Cardiac ventricle fibroblast (primary cell): ENCODE data around the gene MIP. TPM values are rescaled to one million over a fixed set of nuclear protein-coding genes. Genes with fewer than 3 reads are reported as not detected.

Experiments
- total RNA-seq: library from RNA; depleted of rRNA; stranded (reverse); fragments of >200 nt; gene quantifications from 2 replicates; pipeline ENCODE4 v1.2.3, GENCODE V29; 2015

MIP gene
- total RNA-seq = not detected in 2 replicates

DNA sequence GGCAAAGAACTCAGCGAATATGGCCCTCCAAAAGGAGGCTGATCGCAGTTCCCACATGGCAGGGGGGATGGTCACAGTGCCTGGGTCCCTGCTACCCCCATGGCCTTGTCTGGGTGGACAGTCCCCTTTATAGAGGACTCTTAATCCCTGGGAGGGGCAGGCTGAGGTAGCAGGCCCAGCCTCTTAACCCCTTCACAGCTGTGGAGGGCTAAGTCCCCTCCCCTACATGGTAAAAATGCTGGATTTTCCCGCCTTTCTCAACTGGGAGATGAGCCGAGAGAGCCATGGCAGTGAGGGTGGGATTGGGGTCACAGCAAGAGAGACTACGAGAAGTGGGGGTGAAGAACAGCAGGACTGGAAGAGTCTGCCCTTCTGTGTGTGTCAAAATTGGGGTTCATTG lies at the start of gene MIP:
TSS of gene MIP (minus strand) at position 101 of the 400 bp plus-strand sequence. CDS start at position 57, 44 bp downstream.

DNA sequence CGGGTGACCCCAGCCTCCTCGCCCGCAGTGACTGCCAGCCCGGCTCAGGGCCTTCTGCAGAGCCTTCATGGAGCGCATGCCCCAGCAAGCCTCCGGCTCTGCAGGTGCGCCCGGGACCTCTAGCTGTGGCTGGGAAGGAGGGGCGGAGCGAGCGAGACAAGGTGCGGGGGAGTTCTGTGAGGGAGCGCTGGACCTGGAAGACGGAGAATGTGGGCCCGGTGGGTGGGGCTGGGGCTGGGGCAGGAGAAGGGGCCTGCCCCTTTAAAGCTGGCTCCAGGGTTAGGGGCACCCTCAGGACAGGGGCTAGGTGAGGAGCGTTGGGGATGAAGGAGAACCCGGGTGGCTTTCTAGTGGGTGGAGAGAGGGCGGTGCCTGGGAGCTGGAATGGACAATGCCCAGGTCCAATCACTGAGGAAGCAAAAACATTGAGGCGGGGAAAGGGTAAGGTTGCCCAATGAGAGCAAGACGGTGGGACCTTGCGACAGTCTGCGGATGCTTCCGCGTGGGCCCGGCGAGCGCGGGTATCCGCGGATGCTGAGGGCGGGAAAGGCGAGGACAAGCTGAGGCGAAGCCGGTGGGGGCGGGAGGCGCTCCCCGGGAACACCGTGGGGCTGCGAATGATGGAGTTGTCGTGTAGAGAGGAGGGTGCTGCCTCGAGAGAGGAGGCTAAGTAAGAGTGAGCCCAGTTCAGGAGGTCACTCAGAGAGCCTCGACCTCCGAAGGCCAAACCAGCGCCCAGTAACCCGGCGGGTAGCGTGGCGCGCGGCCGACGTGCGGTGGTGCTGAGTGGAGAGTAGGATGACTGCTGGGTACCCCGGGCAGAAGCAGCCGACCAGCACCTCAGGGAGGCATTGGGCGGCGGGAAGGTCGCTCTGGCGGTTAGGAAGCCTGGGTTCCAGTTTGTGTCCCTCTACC lies 33.8 kb upstream of the MIP start, which contains the start of gene GLS2:
TSS of gene GLS2 (minus strand) at position 121 of the 915 bp plus-strand sequence. CDS start at position 78, 43 bp downstream.

DNA sequence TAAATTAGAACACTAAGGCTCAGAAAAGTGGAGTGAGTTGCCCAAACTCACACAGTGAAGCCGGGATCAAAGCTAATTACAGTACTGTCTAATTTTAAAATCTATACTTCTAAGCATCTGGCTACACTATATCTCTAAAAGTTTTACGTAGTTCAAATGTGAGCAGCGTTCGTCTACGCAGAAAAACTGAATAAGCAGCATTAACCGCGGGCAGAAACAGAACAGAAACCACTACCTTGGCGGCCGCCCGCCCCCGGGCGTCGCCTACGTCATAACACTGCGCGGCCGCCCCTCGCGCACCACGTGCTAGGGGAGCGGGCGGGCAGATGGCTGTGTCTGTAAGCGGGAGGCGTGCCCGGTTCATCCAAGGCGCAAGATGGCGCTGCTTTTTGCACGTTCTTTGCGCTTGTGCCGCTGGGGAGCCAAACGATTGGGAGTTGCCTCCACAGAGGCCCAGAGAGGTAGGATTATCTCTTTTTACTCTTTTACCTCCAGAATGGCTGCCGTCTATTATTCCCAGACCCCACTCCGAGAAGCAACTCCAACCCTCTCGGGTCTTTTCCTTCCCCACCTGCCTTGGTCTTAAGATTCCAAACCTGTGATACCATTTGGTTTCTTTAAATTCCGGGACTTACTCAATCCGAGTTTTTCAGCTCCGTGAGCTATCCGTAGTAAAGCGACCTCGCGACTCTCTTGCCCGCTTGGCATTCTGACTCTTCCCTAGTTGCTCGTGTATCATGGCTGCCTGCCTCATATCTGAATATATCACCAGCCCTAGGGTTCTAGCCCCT lies 14.0 kb upstream of the MIP start, which contains the start of gene SPRYD4:
TSS of gene SPRYD4 (plus strand) at position 363 of the 791 bp plus-strand sequence. CDS start at position 377, 14 bp downstream.

DNA sequence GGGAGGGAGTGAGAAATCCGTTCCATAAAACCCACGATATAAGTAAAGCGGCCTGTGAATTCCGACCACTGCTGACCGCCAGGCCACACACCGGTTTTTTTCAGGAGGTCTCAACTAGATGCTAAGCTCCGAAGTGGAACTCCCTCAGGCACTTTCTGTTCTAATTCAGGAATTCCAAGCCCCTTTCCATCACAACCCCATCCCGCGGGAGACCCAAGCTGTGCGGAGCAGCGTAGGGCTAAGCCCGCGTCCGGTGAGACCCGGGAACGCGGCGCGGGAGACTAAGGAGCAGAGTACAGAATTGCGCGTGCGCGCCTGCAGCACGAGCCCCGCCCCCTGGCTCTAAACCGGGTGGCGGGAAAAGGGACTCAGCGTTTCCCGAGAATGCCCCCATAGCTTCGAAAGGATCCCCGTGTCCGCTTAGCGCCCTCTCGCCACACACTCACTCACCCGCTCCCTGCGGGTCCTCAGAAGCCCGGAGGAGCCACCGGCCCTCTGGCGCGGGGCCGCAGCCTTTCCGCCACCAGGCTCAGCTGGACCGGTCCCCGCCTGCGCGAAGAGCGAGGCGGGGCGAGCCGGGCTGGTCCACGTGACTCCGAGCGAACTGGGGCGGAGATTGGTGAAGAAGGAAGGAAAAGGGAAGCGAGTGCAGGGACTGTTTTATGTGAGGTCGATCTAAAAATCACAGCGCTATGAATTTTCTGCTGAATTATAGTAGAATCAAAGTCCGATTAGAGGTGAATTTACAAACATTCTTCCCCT lies 5.4 kb downstream of the MIP start, which contains the start of gene TIMELESS:
TSS of gene TIMELESS (minus strand) at position 567 of the 762 bp plus-strand sequence. CDS start 15,256 bp downstream, outside the sequence.

Other genes starting within 250 kb of the MIP start
- 45.1 and 58.2 TPM in 2 replicates for gene RNF41, start 232.7 kb downstream of the MIP start, total RNA-seq
- gene NABP2, start 230.3 kb downstream of the MIP start, total RNA-seq = 20.4 and 24.1 TPM in 2 replicates
- gene SLC39A5, start 224.6 kb downstream of the MIP start, total RNA-seq = not detected in 2 replicates
- gene ANKRD52, start 196.3 kb downstream of the MIP start, total RNA-seq = 15.5 and 20.8 TPM in 2 replicates
- 7.2 and 7.4 TPM in 2 replicates for gene COQ10A, start 187.7 kb downstream of the MIP start, total RNA-seq
- gene CS, start 154.3 kb downstream of the MIP start, total RNA-seq = 74.3 and 82.7 TPM in 2 replicates
- gene CNPY2, start 138.7 kb downstream of the MIP start, total RNA-seq = 85.4 and 89.3 TPM in 2 replicates
- 15.5 and 15.9 TPM in 2 replicates for gene PAN2, start 120.7 kb downstream of the MIP start, total RNA-seq
- not detected in 2 replicates for gene IL23A, start 115.8 kb downstream of the MIP start, total RNA-seq
- 139 and 194 TPM in 2 replicates for gene STAT2, start 94.5 kb downstream of the MIP start, total RNA-seq
- not detected in 2 replicates for gene APOF, start 91.8 kb downstream of the MIP start, total RNA-seq
- 3.6 and 3.9 TPM in 2 replicates for gene TIMELESS, start 5.2 kb downstream of the MIP start, total RNA-seq
- gene SPRYD4, start 13.9 kb upstream of the MIP start, total RNA-seq = 0.98 and 1.2 TPM in 2 replicates
- gene GLS2, start 33.5 kb upstream of the MIP start, total RNA-seq = not detected in 2 replicates
- gene RBMS2, start 67.2 kb upstream of the MIP start, total RNA-seq = 14.8 and 20.3 TPM in 2 replicates
- 27.5 and 33.3 TPM in 2 replicates for gene BAZ2A, start 175.7 kb upstream of the MIP start, total RNA-seq
- 294 and 308 TPM in 2 replicates for gene ATP5F1B, start 191.3 kb upstream of the MIP start, total RNA-seq
- 72.7 and 74.6 TPM in 2 replicates for gene PTGES3, start 233.6 kb upstream of the MIP start, total RNA-seq